HG03159 (cell line): Measurements from ENCODE around the gene RAD9A.
A peak's percentile ranks its signal among the peaks of the same experiment; 100 is the strongest.
"Not testable (repeated sequence)": the region's sequence is repeated elsewhere in the genome, so short reads cannot be mapped to it uniquely, and the experiment has no call there.

Experiments used
- ATAC-seq: cut with Tn5 transposase; IDR thresholded peaks from one replicate; pipeline ENCODE4 v1.9.1; 2021; ENCODE audit warnings: mild to moderate bottlenecking, moderate library complexity; ENCODE audit not compliant: unreplicated experiment

The RAD9A gene

GRCh38 chr11:67422891-67423290 lies 31.1 kb downstream of the RAD9A start:
- ATAC-seq = no peak

- no peak for ATAC-seq
Observed at GRCh38 chr11:67423466-67423865, 31.7 kb downstream of the RAD9A start.

GRCh38 chr11:67423891-67424613 lies 32.3 kb downstream of the RAD9A start:
- no peak for ATAC-seq

GRCh38 chr11:67427364-67427859 lies 35.6 kb downstream of the RAD9A start:
- not testable (repeated sequence) for ATAC-seq

- ATAC-seq = peak; percentile 64
Observed at GRCh38 chr11:67428052-67429001, 36.5 kb downstream of the RAD9A start, which contains the start of gene RPS6KB2. TSS of gene RPS6KB2 (plus strand) at chr11:67428494. CDS start at chr11:67428546, 52 bp downstream.

- no peak for ATAC-seq
Observed at GRCh38 chr11:67429038-67429668, 37.4 kb downstream of the RAD9A start.

- ATAC-seq = no peak
Observed at GRCh38 chr11:67429722-67430121, 37.9 kb downstream of the RAD9A start.

- no peak for ATAC-seq
Observed at GRCh38 chr11:67431346-67432249, 39.8 kb downstream of the RAD9A start.

- no peak for ATAC-seq
Observed at GRCh38 chr11:67432655-67433349, 41.0 kb downstream of the RAD9A start.

- ATAC-seq = no peak
Observed at GRCh38 chr11:67433536-67434394, 42.0 kb downstream of the RAD9A start.

- ATAC-seq = no peak
Observed at GRCh38 chr11:67434395-67434881, 42.7 kb downstream of the RAD9A start.

- no peak for ATAC-seq
Observed at GRCh38 chr11:67435031-67435726, 43.4 kb downstream of the RAD9A start.

GRCh38 chr11:67435727-67436458 lies 44.1 kb downstream of the RAD9A start:
- ATAC-seq = no peak

GRCh38 chr11:67436459-67437081 lies 44.8 kb downstream of the RAD9A start:
- no peak for ATAC-seq

- ATAC-seq = no peak
Observed at GRCh38 chr11:67437082-67437808, 45.5 kb downstream of the RAD9A start, which contains the start of gene PTPRCAP. TSS of gene PTPRCAP (minus strand) at chr11:67437682. CDS start at chr11:67437619, 63 bp downstream.

- ATAC-seq = no peak
Observed at GRCh38 chr11:67437809-67438157, 46.0 kb downstream of the RAD9A start.
